Body of pancreas (tissue), 4 donors: ENCODE measurements around the gene ANKRD17. TPM values are rescaled to one million over a fixed set of nuclear protein-coding genes. Genes with fewer than 3 reads are reported as not detected.

Source experiments
- ATAC-seq: fragments of 150-250 bp; one replicate; pipeline ENCODE4 v1.9.1; 2016
- DNase-seq, 4 donors: peaks; one replicate each; pipeline ENCODE4 v3.0.0-alpha.2; 2019
- H3K27ac ChIP-seq, 4 donors: fragments of 200-600 bp; sonication (generic); 1 replicate in 3 of 4; 2 replicates in 1 of 4; pipeline versions ENCODE4 v1.5.1 to v1.6.1; 2016 to 2019; ENCODE audit warnings: mild to moderate bottlenecking in 1 of 4, mixed read lengths in 1 of 4, moderate library complexity in 1 of 4
- H3K27me3 ChIP-seq, 2 donors: fragments of 200-600 bp; sonication (generic); one replicate each; pipeline ENCODE4 v1.6.0; 2016; ENCODE audit warnings: mild to moderate bottlenecking in 1 of 2
- H3K36me3 ChIP-seq, 2 donors: fragments of 200-600 bp; sonication (generic); replicated peaks in 1 of 2; 2 replicates each; pipeline ENCODE4 v1.5.1; 2016; ENCODE audit warnings: low read depth in 2 of 2; ENCODE audit not compliant: insufficient read depth in 1 of 2
- H3K4me1 ChIP-seq: fragments of 200-600 bp; sonication (generic); one replicate; pipeline ENCODE4 v1.6.0; 2016
- H3K4me3 ChIP-seq, 2 donors: fragments of 200-600 bp; sonication (generic); 1 replicate in 1 of 2; 2 replicates in 1 of 2; pipeline ENCODE4 v1.5.1; 2016 to 2019
- H3K9me3 ChIP-seq, 3 donors: fragments of 200-600 bp; sonication (generic); 1 replicate in 2 of 3; 2 replicates in 1 of 3; pipeline ENCODE4 v1.5.1; 2016
- CTCF ChIP-seq, 7 experiments: fragments of 450-650 bp in 4 of 7; fragments of 200-600 bp in 3 of 7; sonication (generic) in 3 of 7; IDR thresholded peaks; one replicate each; pipeline ENCODE4 v1.5.1; 2016 to 2019; ENCODE audit warnings: antibody characterized with exemption in 7 of 7
- POLR2A ChIP-seq, 3 donors: fragments of 450-650 bp; IDR thresholded peaks; one replicate each; pipeline ENCODE4 v1.6.1; 2016; ENCODE audit warnings: antibody characterized with exemption in 3 of 3, mild to moderate bottlenecking in 2 of 3
- WGBS, 2 donors: methylation state at CpG; one replicate each; pipeline ENCODE4 v1.1.5; 2017; 5-methylcytosine and 5-hydroxymethylcytosine counted together
- intact Hi-C: fragments of 100-400 bp; cut with DNase I; formaldehyde crosslinking; loops from one replicate; pipeline ENCODE4 v1.15.1; 2023
- total RNA-seq, 2 donors: library from RNA; depleted of rRNA; stranded (reverse); fragments of >200 nt; gene quantifications; one replicate each; pipeline ENCODE4 v1.1.0, GENCODE V29; 2016

ANKRD17 gene
- total RNA-seq, 2 donors from 2014 or later, result 32.4 to 36.3 TPM

DNA sequence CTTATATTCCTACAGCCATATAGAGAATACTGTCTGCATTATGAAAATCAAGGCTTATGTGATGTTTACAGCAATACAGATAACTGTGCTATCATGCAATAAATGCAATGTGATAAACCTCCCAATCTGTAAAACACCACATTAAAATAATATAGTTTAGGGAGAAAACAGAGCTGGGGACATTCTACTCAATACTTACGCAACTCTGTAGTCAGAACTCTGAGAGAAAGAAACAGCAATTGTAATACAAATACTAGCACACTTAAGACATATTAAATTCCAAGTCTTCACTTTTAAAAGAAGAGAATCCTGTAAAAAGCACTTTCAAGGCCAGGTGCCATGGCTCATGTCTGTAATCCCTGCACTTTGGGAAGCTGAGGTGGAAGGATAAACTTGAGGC lies 61.4 kb downstream of the ANKRD17 start:
- H3K4me1 ChIP-seq, result peaks cover 10% of the 10 kb centered on the region
- intact Hi-C loops, result no loop called here
- H3K9me3 ChIP-seq, result no peaks in the 10 kb centered on the region
- TF ChIP-seq POLR2A (IDR thresholded peaks at IDR 0.05), result no peak
- no peak for TF ChIP-seq CTCF (IDR thresholded peaks at IDR 0.05)
- H3K36me3 ChIP-seq, result no peaks in the 10 kb centered on the region
- ATAC-seq (no peak), DNase-seq (no peak)
- no peaks in the 10 kb centered on the region for H3K27me3 ChIP-seq
- H3K27ac ChIP-seq, result no peak overlapping the region
- 97% methylated on average over 1 of the region's 1 CpG for WGBS, 2 donors
- H3K4me3 ChIP-seq, result no peak overlapping the region

GRCh38 chr4:73194064-73194463 lies 64.5 kb downstream of the ANKRD17 start:
- TF ChIP-seq POLR2A (IDR thresholded peaks at IDR 0.05) (no peak), CTCF (IDR thresholded peaks at IDR 0.05) (no peak)
- DNase-seq (no peak), ATAC-seq (no peak)
- 68 to 81% methylated on average over 2 of the region's 2 CpGs for WGBS, 2 donors
- H3K9me3 ChIP-seq, result no peaks in the 10 kb centered on the region
- no peaks in the 10 kb centered on the region for H3K36me3 ChIP-seq
- no peaks in the 10 kb centered on the region for H3K4me1 ChIP-seq
- intact Hi-C loops, result no loop called here
- H3K27ac ChIP-seq, result no peak overlapping the region
- no peak overlapping the region for H3K4me3 ChIP-seq
- H3K27me3 ChIP-seq, result no peaks in the 10 kb centered on the region

- intact Hi-C loops, result no loop called here
- H3K4me3 ChIP-seq, result no peak overlapping the region
- ATAC-seq (no peak), DNase-seq (no peak)
- no peaks in the 10 kb centered on the region for H3K36me3 ChIP-seq
- H3K4me1 ChIP-seq, result no peaks in the 10 kb centered on the region
- TF ChIP-seq POLR2A (IDR thresholded peaks at IDR 0.05), result no peak
- 88 to 91% methylated on average over 4 of the region's 4 CpGs for WGBS, 2 donors
- no peak overlapping the region for H3K27ac ChIP-seq
- H3K27me3 ChIP-seq, result no peaks in the 10 kb centered on the region
- H3K9me3 ChIP-seq, result no peaks in the 10 kb centered on the region
These were observed 64.9 kb downstream of the ANKRD17 start for GRCh38 chr4:73193659-73194058.

DNA sequence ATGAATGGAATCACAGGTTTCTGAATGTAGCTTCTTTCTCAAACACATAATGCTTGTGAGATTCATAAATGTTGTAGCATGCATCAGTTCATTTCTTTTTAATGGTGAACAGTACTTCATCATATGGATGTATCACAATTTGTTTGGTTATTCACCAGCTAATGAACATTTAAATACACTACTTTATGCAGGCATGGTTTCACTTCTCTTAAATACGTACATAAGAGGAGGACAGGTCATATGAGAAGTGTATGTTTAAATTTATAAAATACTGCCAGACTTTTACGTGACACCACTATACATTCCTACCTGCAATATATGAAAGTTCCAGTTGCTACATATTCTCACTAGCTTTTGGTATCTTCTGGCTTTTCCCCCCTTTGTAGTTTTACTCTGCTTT lies 65.4 kb downstream of the ANKRD17 start:
- ATAC-seq (no peak), DNase-seq (no peak)
- Histone ChIP-seq H3K4me1 (no peaks in the 10 kb centered on the region), H3K4me3 (no peak overlapping the region), H3K36me3 (no peaks in the 10 kb centered on the region), H3K9me3 (no peaks in the 10 kb centered on the region), H3K27ac (no peak overlapping the region), H3K27me3 (no peaks in the 10 kb centered on the region)
- intact Hi-C loops, result no loop called here
- TF ChIP-seq POLR2A (IDR thresholded peaks at IDR 0.05) (no peak), CTCF (IDR thresholded peaks at IDR 0.05) (no peak)
- whole genome bisulfite sequencing, 2 donors, result 85% methylated on average over 2 of the region's 2 CpGs

- Histone ChIP-seq H3K9me3 (no peaks in the 10 kb centered on the region), H3K4me3 (no peak overlapping the region), H3K27ac (no peak overlapping the region), H3K4me1 (no peaks in the 10 kb centered on the region), H3K36me3 (no peaks in the 10 kb centered on the region), H3K27me3 (no peaks in the 10 kb centered on the region)
- ATAC-seq, result no peak
- DNase-seq, result no peak
- WGBS, 2 donors, result 93 to 99% methylated on average over 9 of the region's 9 CpGs
- TF ChIP-seq POLR2A (IDR thresholded peaks at IDR 0.05), result no peak
- intact Hi-C loops, result no loop called here
These were observed 69.3 kb downstream of the ANKRD17 start for GRCh38 chr4:73189274-73189810.

DNA sequence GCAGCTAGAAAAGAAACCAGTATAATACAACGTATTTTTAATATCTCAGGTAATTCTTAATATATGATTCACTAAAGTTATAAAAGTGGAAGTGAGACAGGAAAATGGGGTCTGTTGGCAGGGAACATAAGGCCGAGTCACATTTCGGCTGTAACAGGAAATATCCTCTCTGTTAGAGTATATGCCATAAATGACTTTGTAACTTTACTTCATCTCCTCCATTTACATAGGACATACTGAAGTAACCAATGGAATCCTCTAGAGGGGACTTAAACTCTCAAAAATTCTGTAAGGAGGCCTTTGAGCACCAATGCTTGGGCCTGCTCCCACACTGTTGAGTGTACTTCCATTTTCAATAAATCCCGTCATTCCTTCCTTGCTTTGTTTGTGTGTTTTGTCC lies 71.3 kb downstream of the ANKRD17 start:
- no peak overlapping the region for H3K27ac ChIP-seq
- no peak for TF ChIP-seq POLR2A (IDR thresholded peaks at IDR 0.05)
- no peak for TF ChIP-seq CTCF (IDR thresholded peaks at IDR 0.05)
- intact Hi-C loops, result no loop called here
- ATAC-seq (no peak), DNase-seq (no peak)
- H3K36me3 ChIP-seq, result no peaks in the 10 kb centered on the region
- no peak overlapping the region for H3K4me3 ChIP-seq
- no peaks in the 10 kb centered on the region for H3K4me1 ChIP-seq
- WGBS, 2 donors, result 85 to 87% methylated on average over 4 of the region's 4 CpGs
- H3K27me3 ChIP-seq, result no peaks in the 10 kb centered on the region
- no peaks in the 10 kb centered on the region for H3K9me3 ChIP-seq
